ENCODE results near the gene COQ9.
"Not testable (repeated sequence)": the region's sequence is repeated elsewhere in the genome, so short reads cannot be mapped to it uniquely, and the experiment has no call there.

COQ9 gene

GRCh38 chr16:57427307-57427706, 20.0 kb upstream of the COQ9 start:
- DNase-seq, result no peak

GRCh38 chr16:57427824-57428223, 19.5 kb upstream of the COQ9 start:
- no peak for DNase-seq

GRCh38 chr16:57430955-57431354, 16.3 kb upstream of the COQ9 start:
- DNase-seq, result no peak

- no peak for DNase-seq
Observed at GRCh38 chr16:57432505-57432904, 14.8 kb upstream of the COQ9 start.

- DNase-seq, result no peak
Observed at GRCh38 chr16:57432989-57433388, 14.3 kb upstream of the COQ9 start.

GRCh38 chr16:57434003-57434402, 13.3 kb upstream of the COQ9 start:
- no peak for DNase-seq

- no peak for DNase-seq
Observed at GRCh38 chr16:57435838-57436237, 11.4 kb upstream of the COQ9 start.

GRCh38 chr16:57439947-57440346, 7.3 kb upstream of the COQ9 start:
- not testable (repeated sequence) for DNase-seq

GRCh38 chr16:57440551-57440950, 6.7 kb upstream of the COQ9 start:
- DNase-seq, result not testable (repeated sequence)

- DNase-seq, result no peak
Observed at GRCh38 chr16:57444711-57445110, 2.6 kb upstream of the COQ9 start.

GRCh38 chr16:57445510-57445909, 1.8 kb upstream of the COQ9 start:
- DNase-seq, result no peak

- peak; percentile 39 for DNase-seq
Observed at GRCh38 chr16:57446531-57447185, 621 bp upstream of the COQ9 start.

- no peak for DNase-seq
Observed at GRCh38 chr16:57452021-57452420, 4.7 kb downstream of the COQ9 start.

- peak; percentile 94 for DNase-seq
Observed at GRCh38 chr16:57462209-57462977, 15.1 kb downstream of the COQ9 start, which contains the start of gene POLR2C. POLR2C (plus strand) TSS chr16:57462679; CDS start chr16:57462725, 46 bp downstream.

- no peak for DNase-seq
Observed at GRCh38 chr16:57462978-57463362, 15.7 kb downstream of the COQ9 start.

GRCh38 chr16:57464523-57464922, 17.2 kb downstream of the COQ9 start:
- no peak for DNase-seq

GRCh38 chr16:57468346-57468745, 21.1 kb downstream of the COQ9 start:
- no peak for DNase-seq

- no peak for DNase-seq
Observed at GRCh38 chr16:57469046-57469445, 21.8 kb downstream of the COQ9 start.

- no peak for DNase-seq
Observed at GRCh38 chr16:57469917-57470470, 22.7 kb downstream of the COQ9 start.

GRCh38 chr16:57470711-57471110, 23.4 kb downstream of the COQ9 start:
- DNase-seq, result no peak

- DNase-seq, result no peak
Observed at GRCh38 chr16:57471209-57471608, 23.9 kb downstream of the COQ9 start.

GRCh38 chr16:57471852-57472664, 24.8 kb downstream of the COQ9 start:
- DNase-seq, result no peak

GRCh38 chr16:57472665-57473060, 25.4 kb downstream of the COQ9 start:
- DNase-seq, result no peak

Data from stimulated activated CD4-positive, alpha-beta T cell treated with anti-CD3 and anti-CD28 coated beads, Interleukin-15, amount 100 ng/mL, for 24 hours (primary cell).